HepG2 (cell line): ENCODE measurements around the gene LCMT2. TPM values are rescaled to one million over a fixed set of nuclear protein-coding genes. Genes with fewer than 3 reads are reported as not detected.

Experiments used
- ATAC-seq: fragments of 200-7000 bp; cut with Tn5 transposase; 3 replicates; pipeline ENCODE4 v1.9.1; 2020; ENCODE audit warnings: mild to moderate bottlenecking, moderate library complexity
- BruUV-seq: library from RNA; stranded (reverse); fragments of 400-500 nt; replicated peaks from 2 replicates; lab custom pipeline; 2021; lab: Mats Ljungman, UMichigan
- CTCF ChIA-PET: fragments of 300-600 bp; formaldehyde crosslinking; extraction: SDS; loops from one replicate; lab custom pipeline; 2021; ENCODE audit warnings: low total read pairs, inconsistent platforms, low intra/inter-chr PET ratio; lab: Yijun Ruan, JAX
- POLR2A ChIA-PET: fragments of 350-600 bp; sonication (Branson Sonifier 250); formaldehyde crosslinking; loops from one replicate; lab custom pipeline; 2020; ENCODE audit warnings: antibody characterized with exemption, inconsistent platforms; lab: Yijun Ruan, JAX
- DNase-seq: peaks from one replicate; pipeline ENCODE4 v3.0.0-alpha.2; 2015; ENCODE audit warnings: low spot score
- FAIRE-seq: peaks from 3 replicates; lab custom pipeline; 2011; peaks lifted over from hg19 to GRCh38; lab: Jason Lieb, UNC
- H2AFZ ChIP-seq: one replicate; pipeline ENCODE4 v1.6.1; 2011; ENCODE audit warnings: low read length, inconsistent platforms
- H3K27ac ChIP-seq: fragments of 300-600 bp; 3 replicates; pipeline ENCODE4 v1.8.0; 2011; ENCODE audit warnings: mixed run types, mild to moderate bottlenecking, mixed read lengths, low read length, inconsistent platforms; ENCODE audit not compliant: insufficient read depth; ENCODE audit errors: extremely low read length
- H3K27me3 ChIP-seq, 2 experiments: fragments of 200-600 bp in 1 of 2; 2 replicates in 1 of 2; 3 replicates in 1 of 2; pipeline versions ENCODE4 v1.6.0 to v1.8.0; 2011; ENCODE audit warnings: low read length in 2 of 2, mild to moderate bottlenecking in 2 of 2, moderate library complexity in 2 of 2, inconsistent platforms in 1 of 2; ENCODE audit not compliant: insufficient read depth in 2 of 2, control insufficient read depth in 1 of 2
- H3K36me3 ChIP-seq, 2 experiments: fragments of 200-600 bp in 1 of 2; replicated peaks in 1 of 2; 2 replicates in 1 of 2; 3 replicates in 1 of 2; pipeline versions ENCODE4 v1.5.1 to v1.8.0; 2011; ENCODE audit warnings: low read length in 2 of 2, inconsistent platforms in 1 of 2; ENCODE audit not compliant: insufficient read depth in 2 of 2, control insufficient read depth in 1 of 2
- H3K4me1 ChIP-seq: 2 replicates; pipeline ENCODE4 v1.5.1; 2012; ENCODE audit warnings: low read length, inconsistent platforms; ENCODE audit not compliant: insufficient read depth
- H3K4me2 ChIP-seq: 2 replicates; pipeline ENCODE4 v1.6.0; 2011; ENCODE audit warnings: low read depth, low read length, inconsistent platforms
- H3K4me3 ChIP-seq, 3 experiments: fragments of 200-600 bp in 1 of 3; sonication (generic), shearing (Covaris generic) in 1 of 3; replicated peaks in 1 of 3; 2 replicates each; pipeline ENCODE4 v1.5.1; 2011 to 2016; ENCODE audit warnings: low read length in 3 of 3, inconsistent platforms in 2 of 3, low read depth in 2 of 3, mild to moderate bottlenecking in 2 of 3, control low read depth in 1 of 3, mixed read lengths in 1 of 3; ENCODE audit not compliant: insufficient read depth in 1 of 3
- H3K79me2 ChIP-seq: one replicate; pipeline ENCODE4 v1.6.1; 2011; ENCODE audit warnings: low read length, inconsistent platforms; ENCODE audit not compliant: insufficient read depth
- H3K9ac ChIP-seq: 2 replicates; pipeline ENCODE4 v1.6.0; 2011; ENCODE audit warnings: mild to moderate bottlenecking, low read depth, low read length, inconsistent platforms; ENCODE audit not compliant: insufficient read depth
- H3K9me3 ChIP-seq: 2 replicates; pipeline ENCODE4 v1.5.1; 2012; ENCODE audit warnings: mild to moderate bottlenecking, low read length
- H4K20me1 ChIP-seq: 2 replicates; pipeline ENCODE4 v1.6.0; 2011; ENCODE audit warnings: inconsistent platforms, mild to moderate bottlenecking, low read length, moderate library complexity; ENCODE audit not compliant: insufficient read depth
- ARNTL ChIP-seq: sonication (generic); formaldehyde crosslinking; IDR thresholded peaks from 2 replicates; pipeline ENCODE4 v1.4.0; 2020; ENCODE audit warnings: mild to moderate bottlenecking, missing genetic modification reagents
- CEBPG ChIP-seq: IDR thresholded peaks from 2 replicates; pipeline ENCODE4 v1.6.1; 2016
- DMAP1 ChIP-seq: IDR thresholded peaks from 2 replicates; pipeline ENCODE4 v1.6.1; 2016
- MAFF ChIP-seq: IDR thresholded peaks from 2 replicates; pipeline ENCODE4 v1.6.1; 2011; ENCODE audit warnings: low read depth, low read length, improper control_type of control experiment
- MAFK ChIP-seq, 2 experiments: IDR thresholded peaks in 1 of 2; conservative IDR thresholded peaks in 1 of 2; 2 replicates each; pipeline ENCODE4 v1.6.1; 2011; ENCODE audit warnings: improper control_type of control experiment in 2 of 2, low read length in 2 of 2
- RBFOX2 ChIP-seq: fragments of 200-400 bp; formaldehyde crosslinking; IDR thresholded peaks from 2 replicates; pipeline ENCODE4 v1.6.1; 2017; ENCODE audit warnings: low read depth, mild to moderate bottlenecking, low read length
- WGBS: methylation state at CpG from one replicate; pipeline ENCODE4 v1.1.6; 2017; ENCODE audit warnings: low lambda C conversion rate; 5-methylcytosine and 5-hydroxymethylcytosine counted together
- in situ Hi-C: cut with HindIII; loops from 2 replicates; pipeline ENCODE4 v1.10.0; 2017; ENCODE audit warnings: low pct_unique_long_range_greater_than_20kb; ENCODE audit not compliant: extremely low pct_ligation_motif_present
- intact Hi-C: fragments of 100-400 bp; cut with micrococcal nuclease; formaldehyde crosslinking; loops from one replicate; pipeline ENCODE4 v1.10.0; 2022; ENCODE audit not compliant: unreplicated experiment
- polyA plus RNA-seq, 8 experiments: library from polyadenylated mRNA; depleted of rRNA in 3 of 8; stranded (reverse) in 7 of 8; unstranded in 1 of 8; fragments of >200 nt; fragmentation: Illumina TruSeq in 4 of 8; extraction: Trizol in 4 of 8; gene quantifications; 2 replicates each; pipeline versions ENCODE4 v1.2.1 to v1.2.3, GENCODE V29; 2011 to 2016; ENCODE audit warnings: low read depth in 4 of 8, missing spikeins in 1 of 8, mixed read lengths in 1 of 8; ENCODE audit not compliant: insufficient read depth in 1 of 8
- total RNA-seq, 5 experiments: library from RNA; depleted of rRNA; stranded (reverse); fragments of >200 nt; fragmentation: Illumina TruSeq; extraction: Trizol; gene quantifications; 2 replicates each; pipeline ENCODE4 v1.2.3, GENCODE V29; 2016; ENCODE audit warnings: low read depth in 1 of 5

Gene LCMT2
- total and polyA plus RNA-seq, 2 of the 13 experiments (the other 11 are each of a cell fraction or from before 2014, with no cell fraction given), result 6.9 to 9.1 TPM

DNA sequence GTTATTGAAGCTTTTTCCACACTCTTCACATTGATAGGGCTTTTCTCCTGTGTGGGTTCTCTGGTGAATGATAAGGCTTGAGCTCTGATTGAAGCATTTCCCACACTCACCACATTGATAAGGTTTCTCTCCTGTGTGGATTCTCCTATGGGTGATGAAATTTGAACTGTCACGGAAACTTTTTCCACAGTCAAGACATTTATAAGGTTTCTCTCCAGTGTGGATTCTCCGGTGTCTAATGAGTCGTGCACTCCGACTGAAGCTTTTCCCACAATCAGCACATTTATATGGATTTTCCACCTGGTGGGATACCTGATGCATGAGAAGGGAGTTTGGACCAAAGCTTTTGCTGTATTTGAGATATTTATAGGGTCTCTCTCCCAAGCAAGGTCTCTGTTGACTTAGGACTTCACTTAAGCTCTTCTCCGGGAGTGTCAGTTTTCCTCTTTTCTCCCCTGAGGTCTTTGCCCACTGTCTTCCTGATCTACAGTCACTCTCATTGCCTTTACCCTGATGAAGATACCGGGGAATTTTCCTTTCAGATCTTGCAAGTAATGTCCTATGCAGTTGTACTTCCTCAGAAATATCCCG is 31.0 kb upstream of the LCMT2 start:
- Histone ChIP-seq H3K79me2 (no peaks in the 10 kb centered on the region), H3K36me3 (peaks cover 11 to 56% of the 10 kb centered on the region in 2 experiments), H3K4me2 (no peak overlapping the region), H3K4me1 (peaks cover 14% of the 10 kb centered on the region), H3K4me3 (no peak overlapping the region), H3K9me3 (no peaks in the 10 kb centered on the region), H3K9ac (no peak overlapping the region), H2AFZ (no peak overlapping the region), H3K27ac (no peak overlapping the region), H4K20me1 (peaks cover 3% of the 10 kb centered on the region; the same call in 1 of the 2 replicates), H3K27me3 (no peaks in the 10 kb centered on the region)
- ATAC-seq, result no peak
- POLR2A ChIA-PET, result interaction anchor here (3.3 kb wide), 1 partner anchor 9 kb away, joined by 16 read pairs; the partner anchor contains the start of genes TUBGCP4 and ZSCAN29
- CTCF ChIA-PET, result no interaction called here
- no peak for FAIRE-seq
- in situ Hi-C loops, result no loop called here
- 96% methylated on average over 7 of the region's 7 CpGs for WGBS
- TF ChIP-seq CEBPG (CRISPR knock-in tag) (no peak), MAFF (peak; percentile 52; the same call in 1 of the 2 replicates), MAFK (conservative IDR thresholded peaks at IDR 0.05 in 1 of 2, IDR thresholded peaks at IDR 0.05 in 1 of 2; ENCODE audit: low read length in 2 of 2) (peak; percentile 39 to 60; a peak in 3 of 4 replicates), DMAP1 (no peak)
- TSS peak; percentile 39 for BruUV-seq
- intact Hi-C loops, result no loop called here
- DNase-seq, result no peak

GRCh38 chr15:43360821-43361220 is 30.4 kb upstream of the LCMT2 start:
- TF ChIP-seq RBFOX2, result 0 out of 2 replicates have a peak, but pooled peaks have one; percentile 20
- no peak for TF ChIP-seq ARNTL
- ATAC-seq (no peak), FAIRE-seq (no peak), DNase-seq (no peak)
- Histone ChIP-seq H3K9ac (no peak overlapping the region), H3K4me2 (no peak overlapping the region), H3K36me3 (peaks cover 11 to 50% of the 10 kb centered on the region in 2 experiments), H3K79me2 (no peaks in the 10 kb centered on the region), H3K27me3 (no peaks in the 10 kb centered on the region), H3K9me3 (no peaks in the 10 kb centered on the region), H3K4me1 (peaks cover 9% of the 10 kb centered on the region), H3K4me3 (no peak overlapping the region), H4K20me1 (no peaks in the 10 kb centered on the region), H2AFZ (no peak overlapping the region), H3K27ac (no peak overlapping the region)
- POLR2A ChIA-PET, result interaction anchor here (3.3 kb wide), 1 partner anchor 10 kb away, joined by 16 read pairs; the partner anchor contains the start of genes TUBGCP4 and ZSCAN29
- BruUV-seq, result no TSS peak
- CTCF ChIA-PET, result no interaction called here
- in situ Hi-C loops, result no loop called here
- intact Hi-C loops, result no loop called here
- WGBS, result 94% methylated on average over 4 of the region's 4 CpGs
